Mucosa of descending colon (tissue), 3 donors: ENCODE measurements around the gene SYNPR. TPM values are rescaled to one million over a fixed set of nuclear protein-coding genes. Genes with fewer than 3 reads are reported as not detected.

Experiments used
- ATAC-seq: fragments of 200-7000 bp; cut with Tn5 transposase; one replicate; pipeline ENCODE4 v1.9.1; 2020; ENCODE audit warnings: mild to moderate bottlenecking, moderate library complexity
- DNase-seq, 3 donors: peaks; one replicate each; pipeline ENCODE4 v3.0.0-alpha.2; 2020
- H3K36me3 ChIP-seq: fragments of 200-600 bp; one replicate; pipeline ENCODE4 v1.8.0; 2021; ENCODE audit warnings: low read depth, mild to moderate bottlenecking
- H3K4me1 ChIP-seq: fragments of 200-600 bp; one replicate; pipeline ENCODE4 v1.8.0; 2021; ENCODE audit warnings: low read depth, mild to moderate bottlenecking
- H3K4me3 ChIP-seq: fragments of 200-600 bp; one replicate; pipeline ENCODE4 v1.8.0; 2021; ENCODE audit warnings: mild to moderate bottlenecking
- H3K9me3 ChIP-seq: fragments of 200-600 bp; one replicate; pipeline ENCODE4 v1.8.0; 2021; ENCODE audit warnings: mild to moderate bottlenecking
- intact Hi-C, 2 donors: fragments of 100-400 bp; cut with DNase I in 1 of 2; cut with micrococcal nuclease in 1 of 2; formaldehyde crosslinking; loops; one replicate each; pipeline versions ENCODE4 v1.11.0 to v1.11.1; 2022; cut with DNase I, micrococcal nuclease
- total RNA-seq, 3 donors: library from RNA; stranded (reverse); fragmentation: NEBNext Ultra II Directional in 2 of 3; extraction: Animal tissue kit (Norgen Biotek cat#: 25700) in 2 of 3; gene quantifications; one replicate each; pipeline versions ENCODE4 v1.2.1 to v1.2.4, GENCODE V29; 2021 to 2023
- TF ChIP-seq, protein P1 (sequence below): fragments of 200-600 bp; IDR thresholded peaks from one replicate; pipeline ENCODE4 v1.8.0; 2022; ENCODE audit warnings: antibody characterized with exemption, mild to moderate bottlenecking
- donor health status: DM: no; HTN: no; CAD: no; lungs with moderate emphysema.
- donor health status: DM: no; HTN: no; CAD: no.
- donor health status: DM: no; HTN: yes; CAD: no.

Gene SYNPR
- total RNA-seq, 3 donors from 2014 or later = not detected

GRCh38 chr3:63331520-63331919 is 53.4 kb downstream of the SYNPR start:
- H3K9me3 ChIP-seq = no peaks in the 10 kb centered on the region
- TF ChIP-seq, protein P1, sequence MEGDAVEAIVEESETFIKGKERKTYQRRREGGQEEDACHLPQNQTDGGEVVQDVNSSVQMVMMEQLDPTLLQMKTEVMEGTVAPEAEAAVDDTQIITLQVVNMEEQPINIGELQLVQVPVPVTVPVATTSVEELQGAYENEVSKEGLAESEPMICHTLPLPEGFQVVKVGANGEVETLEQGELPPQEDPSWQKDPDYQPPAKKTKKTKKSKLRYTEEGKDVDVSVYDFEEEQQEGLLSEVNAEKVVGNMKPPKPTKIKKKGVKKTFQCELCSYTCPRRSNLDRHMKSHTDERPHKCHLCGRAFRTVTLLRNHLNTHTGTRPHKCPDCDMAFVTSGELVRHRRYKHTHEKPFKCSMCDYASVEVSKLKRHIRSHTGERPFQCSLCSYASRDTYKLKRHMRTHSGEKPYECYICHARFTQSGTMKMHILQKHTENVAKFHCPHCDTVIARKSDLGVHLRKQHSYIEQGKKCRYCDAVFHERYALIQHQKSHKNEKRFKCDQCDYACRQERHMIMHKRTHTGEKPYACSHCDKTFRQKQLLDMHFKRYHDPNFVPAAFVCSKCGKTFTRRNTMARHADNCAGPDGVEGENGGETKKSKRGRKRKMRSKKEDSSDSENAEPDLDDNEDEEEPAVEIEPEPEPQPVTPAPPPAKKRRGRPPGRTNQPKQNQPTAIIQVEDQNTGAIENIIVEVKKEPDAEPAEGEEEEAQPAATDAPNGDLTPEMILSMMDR = no peak
- no peaks in the 10 kb centered on the region for H3K36me3 ChIP-seq
- no peak overlapping the region for H3K4me3 ChIP-seq
- H3K4me1 ChIP-seq = no peaks in the 10 kb centered on the region
- no peak for DNase-seq
- no peak for ATAC-seq
- intact Hi-C loops = no loop called here

- DNase-seq (no peak), ATAC-seq (no peak)
- no peaks in the 10 kb centered on the region for H3K36me3 ChIP-seq
- TF ChIP-seq, protein P1 = no peak
- H3K9me3 ChIP-seq = no peaks in the 10 kb centered on the region
- no peak overlapping the region for H3K4me3 ChIP-seq
- intact Hi-C loops = no loop called here
- H3K4me1 ChIP-seq = no peaks in the 10 kb centered on the region
Measured at GRCh38 chr3:63333815-63334214, 55.7 kb downstream of the SYNPR start.

DNA sequence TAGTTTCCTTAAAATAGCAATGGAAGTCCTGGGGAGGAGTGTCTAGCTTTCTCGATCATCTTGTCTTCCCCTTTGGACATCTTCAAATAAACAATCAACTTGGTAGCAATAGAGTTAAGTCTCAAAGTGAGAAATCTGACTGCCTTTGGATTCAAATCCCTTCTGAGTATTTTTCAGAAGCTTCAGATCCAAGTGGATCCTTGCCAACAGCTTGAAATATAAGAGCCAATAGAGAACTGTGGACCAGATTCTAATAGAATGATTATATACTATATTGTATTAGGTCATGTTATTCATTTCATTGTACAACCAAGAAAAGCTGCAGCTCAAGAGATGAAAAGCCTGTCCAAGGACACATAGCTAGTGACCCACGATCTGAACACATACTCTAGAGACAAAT is 60.2 kb downstream of the SYNPR start:
- DNase-seq = no peak
- Histone ChIP-seq H3K4me1 (peaks cover 2% of the 10 kb centered on the region), H3K4me3 (no peak overlapping the region), H3K9me3 (no peaks in the 10 kb centered on the region), H3K36me3 (no peaks in the 10 kb centered on the region)
- no peak for ATAC-seq
- intact Hi-C loops = no loop called here
- TF ChIP-seq, protein P1 = no peak

DNA sequence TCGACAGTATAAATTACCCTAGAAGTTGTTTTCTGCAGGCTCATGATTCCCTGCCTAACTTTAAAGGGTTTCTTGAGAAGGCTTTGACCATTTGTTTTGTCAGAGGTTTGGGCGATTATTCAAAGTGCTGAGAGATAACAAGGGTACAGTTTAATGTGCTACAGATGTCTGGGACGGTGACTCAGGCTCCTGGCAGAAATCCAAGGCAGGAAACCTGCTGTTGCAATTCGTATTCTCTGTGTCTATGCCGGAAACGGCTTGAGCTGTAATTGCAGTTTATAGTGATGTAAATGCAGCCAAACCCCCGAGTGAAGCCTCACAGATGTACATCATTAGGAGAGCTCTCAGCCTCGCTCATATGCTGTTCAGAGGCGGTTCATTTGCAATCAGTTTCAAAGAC is 65.6 kb downstream of the SYNPR start:
- Histone ChIP-seq H3K4me1 (peaks cover 10% of the 10 kb centered on the region), H3K9me3 (no peaks in the 10 kb centered on the region), H3K36me3 (no peaks in the 10 kb centered on the region), H3K4me3 (no peak overlapping the region)
- ATAC-seq (peak; percentile 97), DNase-seq (peak; percentile 69 to 79 (median 70))
- TF ChIP-seq, protein P1 = no peak
- intact Hi-C loops = no loop called here

DNA sequence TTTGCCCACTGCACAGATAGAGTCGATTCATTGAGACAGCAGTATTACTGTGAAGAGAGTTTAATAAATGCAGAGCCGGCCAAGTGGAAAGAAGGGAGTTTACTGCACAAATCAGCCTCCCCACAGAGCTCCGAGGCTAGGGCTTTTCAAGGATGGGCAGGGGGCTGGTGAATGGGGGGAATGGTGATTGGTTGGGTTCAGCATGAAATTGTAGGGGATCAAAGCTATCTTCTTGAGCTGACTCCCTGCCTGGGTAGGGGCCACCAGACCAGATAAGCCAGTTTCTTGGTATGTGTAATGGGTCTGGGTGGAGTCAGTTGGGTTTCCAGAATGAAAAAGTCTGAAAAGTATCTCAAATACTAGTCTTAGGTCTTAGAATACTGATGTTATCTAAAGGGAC is 66.6 kb downstream of the SYNPR start:
- DNase-seq (no peak), ATAC-seq (no peak)
- Histone ChIP-seq H3K9me3 (no peaks in the 10 kb centered on the region), H3K4me1 (peaks cover 10% of the 10 kb centered on the region), H3K36me3 (no peaks in the 10 kb centered on the region), H3K4me3 (no peak overlapping the region)
- TF ChIP-seq, protein P1 = no peak
- intact Hi-C loops = loop anchor here in 1 of 2 donors (5.0 kb wide), 1 partner anchor 318 kb away; no protein-coding TSS in a partner anchor
